Neuron (in vitro differentiated cells): ENCODE measurements around the gene SMIM24.
"Not testable (repeated sequence)": the region's sequence is repeated elsewhere in the genome, so short reads cannot be mapped to it uniquely, and the experiment has no call there.

Source experiments
- H2AFZ ChIP-seq: one replicate; pipeline ENCODE4 v1.6.1; 2013; ENCODE audit warnings: low read depth, mild to moderate bottlenecking, inconsistent platforms, low read length, moderate library complexity
- H3K27me3 ChIP-seq: one replicate; pipeline ENCODE4 v1.6.1; 2013; ENCODE audit warnings: low read length; ENCODE audit not compliant: insufficient read depth
- H3K36me3 ChIP-seq: one replicate; pipeline ENCODE4 v1.6.1; 2013; ENCODE audit warnings: low read length; ENCODE audit not compliant: insufficient read depth
- H3K4me1 ChIP-seq: one replicate; pipeline ENCODE4 v1.6.1; 2013; ENCODE audit warnings: low read length; ENCODE audit not compliant: insufficient read depth
- H3K4me3 ChIP-seq: 2 replicates; pipeline ENCODE4 v1.5.1; 2013; ENCODE audit warnings: mild to moderate bottlenecking, low read length, moderate library complexity
- H3K9me3 ChIP-seq: one replicate; pipeline ENCODE4 v1.6.1; 2013; ENCODE audit warnings: low read length

SMIM24 gene

GRCh38 chr19:3480383-3481091 lies at the start of gene SMIM24:
Gene SMIM24, minus strand, starts transcription at chr19:3480525. Its CDS starts 62 bp downstream, at chr19:3480463.
- Histone ChIP-seq H3K4me1 (no peaks in the 10 kb centered on the region), H2AFZ (no peak within 1 kb of the TSS), H3K36me3 (no peaks in the 10 kb centered on the region), H3K27me3 (peaks cover 32% of the 10 kb centered on the region), H3K4me3 (no peak within 1 kb of the TSS), H3K9me3 (no peaks in the 10 kb centered on the region)

GRCh38 chr19:3529299-3529698 lies 49.0 kb upstream of the SMIM24 start:
- not testable (repeated sequence) for H3K9me3 ChIP-seq, H3K4me3 ChIP-seq, H3K27me3 ChIP-seq, H2AFZ ChIP-seq, H3K4me1 ChIP-seq
- peaks cover 65% of the 10 kb centered on the region for H3K36me3 ChIP-seq

- Histone ChIP-seq H3K4me1 (no peaks in the 10 kb centered on the region), H3K27me3 (no peaks in the 10 kb centered on the region), H3K4me3 (no peak overlapping the region), H2AFZ (no peak overlapping the region), H3K9me3 (no peaks in the 10 kb centered on the region), H3K36me3 (peaks cover 65% of the 10 kb centered on the region)
Measured at GRCh38 chr19:3528539-3529211, 48.4 kb upstream of the SMIM24 start.

- H3K4me3 ChIP-seq = no peak overlapping the region
- no peaks in the 10 kb centered on the region for H3K27me3 ChIP-seq
- H3K9me3 ChIP-seq = no peaks in the 10 kb centered on the region
- H2AFZ ChIP-seq = no peak overlapping the region
- peaks cover 64% of the 10 kb centered on the region for H3K36me3 ChIP-seq
- H3K4me1 ChIP-seq = no peaks in the 10 kb centered on the region
Measured at GRCh38 chr19:3528080-3528479, 47.8 kb upstream of the SMIM24 start.

GRCh38 chr19:3527238-3527910 lies 47.0 kb upstream of the SMIM24 start:
- peaks cover 58% of the 10 kb centered on the region for H3K36me3 ChIP-seq
- no peak overlapping the region for H3K4me3 ChIP-seq
- H3K27me3 ChIP-seq = no peaks in the 10 kb centered on the region
- H2AFZ ChIP-seq = no peak overlapping the region
- H3K4me1 ChIP-seq = no peaks in the 10 kb centered on the region
- H3K9me3 ChIP-seq = no peaks in the 10 kb centered on the region

- Histone ChIP-seq H3K27me3 (no peaks in the 10 kb centered on the region), H3K36me3 (peaks cover 57% of the 10 kb centered on the region), H2AFZ (no peak overlapping the region), H3K4me1 (no peaks in the 10 kb centered on the region), H3K4me3 (no peak overlapping the region), H3K9me3 (no peaks in the 10 kb centered on the region)
Measured at GRCh38 chr19:3526507-3527237, 46.3 kb upstream of the SMIM24 start.

GRCh38 chr19:3524904-3525451 lies 44.7 kb upstream of the SMIM24 start:
- H3K9me3 ChIP-seq = no peaks in the 10 kb centered on the region
- peaks cover 55% of the 10 kb centered on the region for H3K36me3 ChIP-seq
- H3K4me3 ChIP-seq = no peak overlapping the region
- no peaks in the 10 kb centered on the region for H3K4me1 ChIP-seq
- H2AFZ ChIP-seq = no peak overlapping the region
- no peaks in the 10 kb centered on the region for H3K27me3 ChIP-seq

- H3K27me3 ChIP-seq = no peaks in the 10 kb centered on the region
- H3K4me1 ChIP-seq = no peaks in the 10 kb centered on the region
- H3K4me3 ChIP-seq = no peak overlapping the region
- no peaks in the 10 kb centered on the region for H3K9me3 ChIP-seq
- no peak overlapping the region for H2AFZ ChIP-seq
- peaks cover 62% of the 10 kb centered on the region for H3K36me3 ChIP-seq
Measured at GRCh38 chr19:3524078-3524842, 43.9 kb upstream of the SMIM24 start.

- Histone ChIP-seq H3K9me3 (no peaks in the 10 kb centered on the region), H3K36me3 (peaks cover 69% of the 10 kb centered on the region), H3K4me3 (no peak overlapping the region), H3K27me3 (no peaks in the 10 kb centered on the region), H3K4me1 (no peaks in the 10 kb centered on the region), H2AFZ (no peak overlapping the region)
Measured at GRCh38 chr19:3523361-3524077, 43.2 kb upstream of the SMIM24 start.

- Histone ChIP-seq H3K27me3 (no peaks in the 10 kb centered on the region), H3K4me1 (no peaks in the 10 kb centered on the region), H3K9me3 (no peaks in the 10 kb centered on the region), H2AFZ (no peak overlapping the region), H3K36me3 (peaks cover 66% of the 10 kb centered on the region), H3K4me3 (no peak overlapping the region)
Measured at GRCh38 chr19:3522421-3523360, 42.4 kb upstream of the SMIM24 start.

- Histone ChIP-seq H3K27me3 (no peaks in the 10 kb centered on the region), H2AFZ (no peak overlapping the region), H3K4me3 (no peak overlapping the region), H3K9me3 (no peaks in the 10 kb centered on the region), H3K4me1 (no peaks in the 10 kb centered on the region), H3K36me3 (peaks cover 58% of the 10 kb centered on the region)
Measured at GRCh38 chr19:3521104-3521445, 40.8 kb upstream of the SMIM24 start.
